OCI-LY7 (cell line): ENCODE data around the gene SCRT2. TPM values are rescaled to one million over a fixed set of nuclear protein-coding genes. Genes with fewer than 3 reads are reported as not detected.

Source experiments
- BruUV-seq: library from RNA; stranded (reverse); fragments of 400-500 nt; replicated peaks from 2 replicates; lab custom pipeline; 2021; lab: Mats Ljungman, UMichigan
- CTCF ChIA-PET: fragments of 300-600 bp; sonication (Branson Sonifier 250); formaldehyde crosslinking; loops from one replicate; lab custom pipeline; 2022; ENCODE audit warnings: antibody characterized with exemption; ENCODE audit not compliant: unreplicated experiment; lab: Charles Lee
- POLR2A ChIA-PET: fragments of 300-600 bp; sonication (Branson Sonifier 250); formaldehyde crosslinking; loops from one replicate; lab custom pipeline; 2022; ENCODE audit warnings: antibody characterized with exemption; lab: Charles Lee
- DNase-seq: peaks from one replicate; pipeline ENCODE4 v3.0.0-alpha.2; 2015; ENCODE audit warnings: low spot score
- H2AFZ ChIP-seq: fragments of 200-600 bp; sonication (generic), shearing (Covaris generic); 2 replicates; pipeline ENCODE4 v1.6.1; 2014; ENCODE audit warnings: mild to moderate bottlenecking, antibody characterized with exemption, low read length, moderate library complexity
- H3K27ac ChIP-seq: fragments of 200-600 bp; sonication (generic); 2 replicates; pipeline ENCODE4 v1.5.1; 2014; ENCODE audit warnings: mixed run types, low read depth, mild to moderate bottlenecking, moderate library complexity, low read length, inconsistent platforms; ENCODE audit not compliant: poor library complexity, severe bottlenecking
- H3K36me3 ChIP-seq: fragments of 200-600 bp; sonication (generic); 2 replicates; pipeline ENCODE4 v1.6.1; 2014; ENCODE audit warnings: mild to moderate bottlenecking, antibody characterized with exemption, low read length, moderate library complexity, mixed read lengths; ENCODE audit not compliant: insufficient read depth
- H3K4me1 ChIP-seq: fragments of 200-600 bp; sonication (generic); 2 replicates; pipeline ENCODE4 v1.5.1; 2014; ENCODE audit warnings: mild to moderate bottlenecking, low read length; ENCODE audit not compliant: insufficient read depth, poor library complexity, severe bottlenecking
- H3K4me2 ChIP-seq: fragments of 200-600 bp; sonication (generic); 2 replicates; pipeline ENCODE4 v1.6.1; 2014; ENCODE audit warnings: mild to moderate bottlenecking, low read length
- H3K4me3 ChIP-seq: fragments of 200-600 bp; sonication (generic); 2 replicates; pipeline ENCODE4 v1.5.1; 2014; ENCODE audit warnings: mild to moderate bottlenecking, low read depth, low read length; ENCODE audit not compliant: poor library complexity, severe bottlenecking
- H3K79me2 ChIP-seq: fragments of 200-600 bp; sonication (generic); 2 replicates; pipeline ENCODE4 v1.6.1; 2016; ENCODE audit warnings: low read depth, mild to moderate bottlenecking, low read length, moderate library complexity, mixed read lengths; ENCODE audit not compliant: insufficient read depth
- H3K9me2 ChIP-seq: fragments of 200-600 bp; sonication (generic); 2 replicates; pipeline ENCODE4 v1.6.1; 2016; ENCODE audit warnings: mild to moderate bottlenecking, low read length, mixed read lengths; ENCODE audit not compliant: insufficient read depth
- H3K9me3 ChIP-seq: fragments of 200-600 bp; sonication (generic); 2 replicates; pipeline ENCODE4 v1.6.1; 2014; ENCODE audit warnings: mild to moderate bottlenecking, mixed run types, low read length, mixed read lengths
- H4K20me1 ChIP-seq: fragments of 200-600 bp; sonication (generic); 2 replicates; pipeline ENCODE4 v1.6.1; 2014; ENCODE audit warnings: mild to moderate bottlenecking, antibody characterized with exemption, low read length, moderate library complexity, mixed read lengths; ENCODE audit not compliant: insufficient read depth
- CTCF ChIP-seq: fragments of 200-600 bp; sonication (generic); conservative IDR thresholded peaks from 2 replicates; pipeline ENCODE4 v1.5.1; 2014; ENCODE audit warnings: mild to moderate bottlenecking, antibody characterized with exemption, low read length, moderate library complexity, mixed read lengths
- EZH2phosphoT487 ChIP-seq: fragments of 200-600 bp; sonication (generic); IDR thresholded peaks from 2 replicates; pipeline ENCODE4 v1.6.1; 2018; ENCODE audit warnings: low read depth, borderline replicate concordance, mild to moderate bottlenecking, mixed run types, antibody characterized with exemption, low read length, moderate library complexity, mixed read lengths
- intact Hi-C: fragments of 100-400 bp; cut with micrococcal nuclease; formaldehyde crosslinking; loops from one replicate; pipeline ENCODE4 v1.10.0; 2022; ENCODE audit not compliant: unreplicated experiment
- total RNA-seq, 2 experiments: library from RNA; depleted of rRNA in 1 of 2; stranded (reverse); fragments of >200 nt in 1 of 2; shearing (Covaris generic) in 1 of 2; gene quantifications; 2 replicates each; pipeline ENCODE4 v1.2.3, GENCODE V29; 2014 to 2022

SCRT2 gene
- total RNA-seq, 2 experiments from 2014 or later = not detected

DNA sequence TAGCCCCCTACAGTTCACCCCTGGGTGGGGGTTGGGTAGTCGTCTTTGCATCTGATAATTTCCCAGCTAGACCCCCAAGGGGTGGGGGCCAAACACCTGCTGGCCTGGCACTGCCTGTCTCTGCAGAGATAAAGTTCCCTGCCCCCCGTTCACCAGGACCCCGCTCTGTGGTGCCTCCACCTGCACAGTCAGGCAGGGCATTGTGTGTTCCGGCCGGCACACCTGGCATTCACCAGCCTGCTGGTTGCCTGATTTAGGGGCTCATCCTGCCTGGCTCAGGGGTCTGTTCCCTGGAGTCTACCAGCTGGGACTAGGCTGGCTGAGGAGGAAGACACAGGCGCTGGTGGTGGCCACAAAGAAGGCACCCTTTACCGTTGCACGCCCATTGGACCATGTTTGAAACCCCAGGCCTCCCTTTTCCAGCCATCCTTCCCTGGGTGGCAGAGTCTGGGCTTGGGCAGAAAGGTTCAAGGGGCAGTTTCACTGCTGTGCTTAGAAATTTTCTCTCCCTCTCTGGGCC, 30.8 kb upstream of the SCRT2 start:
- ChIA-PET POLR2A (interaction anchor here (0.6 kb wide), 2 partner anchors 129 to 460 kb away, joined by 3 read pairs; no protein-coding TSS in a partner anchor), CTCF (no interaction called here)

GRCh38 chr20:704726-705125, 29.1 kb upstream of the SCRT2 start:
- CTCF ChIA-PET = no interaction called here
- no peak for DNase-seq
- TF ChIP-seq EZH2phosphoT487 (no peak), CTCF (no peak)
- Histone ChIP-seq H2AFZ (no peak overlapping the region), H3K9me2 (no peaks in the 10 kb centered on the region), H3K79me2 (no peaks in the 10 kb centered on the region), H3K4me3 (no peak overlapping the region), H3K4me2 (no peak overlapping the region), H3K27ac (no peak overlapping the region), H3K9me3 (no peaks in the 10 kb centered on the region), H3K36me3 (no peaks in the 10 kb centered on the region), H4K20me1 (no peaks in the 10 kb centered on the region), H3K4me1 (no peaks in the 10 kb centered on the region)
- POLR2A ChIA-PET = no interaction called here
- no TSS peak for BruUV-seq
- intact Hi-C loops = no loop called here

More for the DNA sequence above, 30.8 kb upstream of the SCRT2 start:
- no peaks in the 10 kb centered on the region for H3K9me3 ChIP-seq
- no peak overlapping the region for H3K4me2 ChIP-seq
- H3K36me3 ChIP-seq = no peaks in the 10 kb centered on the region
- H4K20me1 ChIP-seq = no peaks in the 10 kb centered on the region
- no peak overlapping the region for H2AFZ ChIP-seq
- no TSS peak for BruUV-seq
- no peaks in the 10 kb centered on the region for H3K4me1 ChIP-seq
- no peaks in the 10 kb centered on the region for H3K9me2 ChIP-seq
- intact Hi-C loops = no loop called here
- H3K79me2 ChIP-seq = no peaks in the 10 kb centered on the region
- DNase-seq = no peak
- H3K27ac ChIP-seq = no peak overlapping the region
- no peak overlapping the region for H3K4me3 ChIP-seq
- TF ChIP-seq EZH2phosphoT487 = no peak
- TF ChIP-seq CTCF = no peak

- no TSS peak for BruUV-seq
- H3K9me2 ChIP-seq = no peaks in the 10 kb centered on the region
- H3K4me3 ChIP-seq = no peak overlapping the region
- H3K9me3 ChIP-seq = no peaks in the 10 kb centered on the region
- H3K36me3 ChIP-seq = no peaks in the 10 kb centered on the region
- H3K4me1 ChIP-seq = no peaks in the 10 kb centered on the region
- no peaks in the 10 kb centered on the region for H3K79me2 ChIP-seq
- H2AFZ ChIP-seq = no peak overlapping the region
- CTCF ChIA-PET = no interaction called here
- POLR2A ChIA-PET = no interaction called here
- intact Hi-C loops = no loop called here
- H4K20me1 ChIP-seq = no peaks in the 10 kb centered on the region
- no peak for DNase-seq
- H3K27ac ChIP-seq = no peak overlapping the region
- no peak overlapping the region for H3K4me2 ChIP-seq
- TF ChIP-seq EZH2phosphoT487 (no peak), CTCF (no peak)
Measured at GRCh38 chr20:703426-703825, 27.8 kb upstream of the SCRT2 start.
